SK-N-SH (cell line): Measurements from ENCODE around the gene PXDN. TPM values are rescaled to one million over a fixed set of nuclear protein-coding genes. Genes with fewer than 3 reads are reported as not detected.
A peak's percentile ranks its signal among the peaks of the same experiment; 100 is the strongest.

Source experiments
- CTCF ChIA-PET: fragments of 300-600, 350-600 bp; formaldehyde crosslinking; extraction: SDS; loops from one replicate; lab custom pipeline; 2021; lab: Yijun Ruan, JAX
- POLR2A ChIA-PET: fragments of 350-600 bp; sonication (Branson Sonifier 250); formaldehyde crosslinking; extraction: SDS; loops from one replicate; lab custom pipeline; 2020; ENCODE audit warnings: antibody characterized with exemption, inconsistent platforms; lab: Yijun Ruan, JAX
- DNase-seq: peaks from one replicate; pipeline ENCODE4 v3.0.0; 2012
- H2AFZ ChIP-seq: fragments of 200-600 bp; sonication (generic); 2 replicates; pipeline ENCODE4 v1.8.1; 2016; ENCODE audit warnings: antibody characterized with exemption, mild to moderate bottlenecking, low read depth
- H3F3A ChIP-seq: fragments of 200-600 bp; sonication (generic); replicated peaks from 2 replicates; pipeline ENCODE3; 2016; ENCODE audit warnings: antibody characterized with exemption, mild to moderate bottlenecking; ENCODE audit not compliant: insufficient read depth
- H3K27ac ChIP-seq, 2 experiments: fragments of 200-500 bp in 1 of 2; fragments of 200-600 bp in 1 of 2; sonication (Bioruptor generic) in 1 of 2; sonication (generic), shearing (Covaris generic) in 1 of 2; 2 replicates each; pipeline versions ENCODE4 v1.5.1 to v1.6.1; 2014 to 2016; ENCODE audit warnings: low read depth in 2 of 2, inconsistent platforms in 1 of 2, low read length in 1 of 2, mild to moderate bottlenecking in 1 of 2, mixed read lengths in 1 of 2
- H3K27me3 ChIP-seq: fragments of 200-600 bp; sonication (generic), shearing (Covaris generic); 2 replicates; pipeline ENCODE4 v1.6.1; 2016; ENCODE audit warnings: mixed run types; ENCODE audit not compliant: insufficient read depth
- H3K36me3 ChIP-seq, 2 experiments: fragments of 200-500 bp in 1 of 2; fragments of 200-600 bp in 1 of 2; sonication (Bioruptor generic) in 1 of 2; sonication (generic) in 1 of 2; replicated peaks in 1 of 2; 2 replicates each; pipeline versions ENCODE3 to v1.5.1; 2014 to 2016; ENCODE audit warnings: low read length in 1 of 2, mild to moderate bottlenecking in 1 of 2; ENCODE audit not compliant: insufficient read depth in 2 of 2, control insufficient read depth in 1 of 2
- H3K4me1 ChIP-seq, 2 experiments: fragments of 200-500 bp in 1 of 2; fragments of 200-600 bp in 1 of 2; sonication (Bioruptor generic) in 1 of 2; sonication (generic), shearing (Covaris generic) in 1 of 2; 2 replicates each; pipeline versions ENCODE4 v1.5.1 to v1.6.1; 2014 to 2016; ENCODE audit warnings: low read depth in 1 of 2, low read length in 1 of 2, mixed run types in 1 of 2; ENCODE audit not compliant: insufficient read depth in 2 of 2, control insufficient read depth in 1 of 2
- H3K4me2 ChIP-seq: fragments of 200-600 bp; sonication (generic), shearing (Covaris generic); 2 replicates; pipeline ENCODE4 v1.6.1; 2017; ENCODE audit warnings: mixed run types
- H3K4me3 ChIP-seq, 2 experiments: fragments of 200-500 bp in 1 of 2; fragments of 200-600 bp in 1 of 2; sonication (Bioruptor generic) in 1 of 2; sonication (generic), shearing (Covaris generic) in 1 of 2; 2 replicates each; pipeline versions ENCODE4 v1.5.1 to v1.8.1; 2014 to 2016; ENCODE audit warnings: low read depth in 2 of 2, inconsistent platforms in 1 of 2, low read length in 1 of 2, mild to moderate bottlenecking in 1 of 2, mixed read lengths in 1 of 2, moderate library complexity in 1 of 2
- H3K79me2 ChIP-seq: fragments of 200-600 bp; sonication (generic); 2 replicates; pipeline ENCODE4 v1.8.1; 2017; ENCODE audit warnings: mild to moderate bottlenecking; ENCODE audit not compliant: insufficient read depth
- H3K9ac ChIP-seq: fragments of 200-600 bp; sonication (generic); 2 replicates; pipeline ENCODE4 v1.6.1; 2017; ENCODE audit warnings: mixed run types
- H3K9me2 ChIP-seq: fragments of 200-600 bp; sonication (generic); 2 replicates; pipeline ENCODE4 v1.6.1; 2017; ENCODE audit warnings: mixed run types
- H3K9me3 ChIP-seq: fragments of 200-600 bp; sonication (generic); 2 replicates; pipeline ENCODE4 v1.6.1; 2017; ENCODE audit warnings: mixed run types, mild to moderate bottlenecking, moderate library complexity
- H4K20me1 ChIP-seq: fragments of 200-600 bp; sonication (generic); 2 replicates; pipeline ENCODE4 v1.6.1; 2017; ENCODE audit warnings: mild to moderate bottlenecking, mixed run types; ENCODE audit not compliant: insufficient read depth
- FOSL2 ChIP-seq: IDR thresholded peaks from 2 replicates; pipeline ENCODE4 v1.4.0; 2012; ENCODE audit warnings: low read depth, mild to moderate bottlenecking, moderate library complexity, borderline replicate concordance
- GABPA ChIP-seq: IDR thresholded peaks from 2 replicates; pipeline ENCODE4 v1.4.0; 2012; ENCODE audit warnings: low read depth, mild to moderate bottlenecking
- JUND ChIP-seq: IDR thresholded peaks from 2 replicates; pipeline ENCODE4 v1.4.0; 2012
- MXI1 ChIP-seq: IDR thresholded peaks from 2 replicates; pipeline ENCODE4 v1.6.1; 2012; ENCODE audit warnings: mild to moderate bottlenecking, low read depth, low read length, improper control_type of control experiment
- NFIC ChIP-seq: IDR thresholded peaks from 2 replicates; pipeline ENCODE4 v1.4.0; 2012; ENCODE audit warnings: borderline replicate concordance
- POLR2AphosphoS5 ChIP-seq: IDR thresholded peaks from 2 replicates; pipeline ENCODE4 v1.6.1; 2012; ENCODE audit warnings: low read depth, low read length
- RAD21 ChIP-seq: IDR thresholded peaks from 2 replicates; pipeline ENCODE4 v1.6.1; 2012; ENCODE audit warnings: mild to moderate bottlenecking, low read length
- RCOR1 ChIP-seq: fragments of 150-350 bp; IDR thresholded peaks from 2 replicates; pipeline ENCODE4 v1.6.1; 2017; ENCODE audit warnings: antibody characterized with exemption, low read length
- RFX5 ChIP-seq: IDR thresholded peaks from 2 replicates; pipeline ENCODE4 v1.6.1; 2012; ENCODE audit warnings: mild to moderate bottlenecking, improper control_type of control experiment, low read length
- SMC3 ChIP-seq: IDR thresholded peaks from 2 replicates; pipeline ENCODE4 v1.6.1; 2012; ENCODE audit warnings: low read depth, low read length, improper control_type of control experiment
- WGBS: methylation state at CpG from one replicate; pipeline ENCODE4 v1.1.6; 2017; ENCODE audit warnings: low lambda C conversion rate; 5-methylcytosine and 5-hydroxymethylcytosine counted together
- polyA plus RNA-seq, 3 experiments: library from polyadenylated mRNA; depleted of rRNA; stranded (reverse); fragments of >200 nt; gene quantifications; 2 replicates each; pipeline ENCODE4 v1.2.3, GENCODE V29; 2012
- TF ChIP-seq, protein P1 (sequence below): IDR thresholded peaks from 2 replicates; pipeline ENCODE4; 2012
- TF ChIP-seq, protein P2 (sequence below): IDR thresholded peaks from 2 replicates; pipeline ENCODE4 v1.4.0; 2012; ENCODE audit warnings: low read depth, borderline replicate concordance
- TF ChIP-seq, protein P3 (sequence below): fragments of 150-350 bp; IDR thresholded peaks from 2 replicates; pipeline ENCODE4 v1.6.1; 2016; ENCODE audit warnings: mild to moderate bottlenecking, low read depth, low read length
- TF ChIP-seq, protein P4 (sequence below): IDR thresholded peaks from 2 replicates; pipeline ENCODE4 v1.4.0; 2012; ENCODE audit warnings: low read depth, borderline replicate concordance
- TF ChIP-seq, protein P5 (sequence below): IDR thresholded peaks from 2 replicates; pipeline ENCODE4 v1.6.1; 2012; ENCODE audit warnings: mild to moderate bottlenecking, low read depth, low read length, moderate library complexity
- TF ChIP-seq, protein P6 (sequence below): fragments of 150-350 bp; IDR thresholded peaks from 2 replicates; pipeline ENCODE4 v1.6.1; 2017; ENCODE audit warnings: antibody characterized with exemption, low read length, low read depth, borderline replicate concordance
- TF ChIP-seq, protein P7 (sequence below): IDR thresholded peaks from 2 replicates; pipeline ENCODE4 v1.4.0; 2012; ENCODE audit warnings: low read depth

PXDN gene
- polyA plus RNA-seq, 1 of the 3 experiments (the other 2 are of a cell fraction): 146 TPM

DNA sequence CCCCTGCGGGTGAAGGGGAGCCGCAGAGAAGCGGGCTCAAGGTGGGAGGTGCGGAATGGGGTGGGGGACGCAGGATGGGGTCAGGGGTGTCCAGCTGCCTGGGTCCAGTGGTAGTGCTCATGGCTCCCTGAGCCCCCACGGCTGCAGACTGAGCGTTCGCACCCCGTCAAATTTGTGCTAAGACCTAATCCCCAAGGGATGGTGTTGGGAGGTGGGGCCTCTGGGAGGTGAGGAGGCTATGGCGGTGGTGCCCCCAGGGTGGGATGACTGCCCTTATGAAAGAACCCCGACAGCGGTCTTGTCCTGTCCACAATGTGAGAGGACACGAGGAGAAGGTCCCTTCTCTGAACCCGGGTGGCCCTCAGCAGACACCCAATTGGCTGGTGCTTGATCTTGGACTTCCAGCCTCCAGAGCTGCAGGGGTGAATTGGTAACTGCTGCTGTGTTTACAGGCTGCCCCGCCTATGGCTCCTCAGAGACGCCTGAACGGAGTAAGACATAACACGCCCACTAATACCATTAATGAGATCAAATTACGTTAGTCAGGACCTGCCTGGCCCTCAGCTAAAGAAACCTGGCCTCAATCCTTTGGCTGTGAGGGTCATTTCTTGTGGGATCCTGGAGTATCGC is 42.6 kb downstream of the PXDN start:
- Histone ChIP-seq H2AFZ (no peak overlapping the region), H3K4me3 (no peak overlapping the region), H3K27ac (peak overlapping the region in 1 of 2 experiments; percentile 3; a peak in 1 of 4 replicates), H3F3A (peaks cover 8% of the 10 kb centered on the region), H3K27me3 (no peaks in the 10 kb centered on the region), H4K20me1 (peaks cover 73% of the 10 kb centered on the region), H3K36me3 (no peaks in the 10 kb centered on the region), H3K9me3 (no peaks in the 10 kb centered on the region), H3K4me1 (peaks cover 0 to 53% of the 10 kb centered on the region in 2 experiments; a peak in 3 of 4 replicates), H3K9ac (no peak overlapping the region), H3K79me2 (peaks cover 73% of the 10 kb centered on the region), H3K4me2 (no peak overlapping the region), H3K9me2 (no peaks in the 10 kb centered on the region)
- no peak for DNase-seq
- 88% methylated on average over 20 of the region's 20 CpGs for WGBS
- ChIA-PET CTCF (interaction anchor here (1.0 to 1.3 kb wide), 3 partner anchors 27 to 151 kb away, joined by 3 to 4 read pairs (median 3); no protein-coding TSS in a partner anchor), POLR2A (no interaction called here)
- TF ChIP-seq RCOR1 (no peak), GABPA (no peak), POLR2AphosphoS5 (no peak), JUND (no peak), MXI1 (no peak), RAD21 (no peak)
- TF ChIP-seq, protein P1, sequence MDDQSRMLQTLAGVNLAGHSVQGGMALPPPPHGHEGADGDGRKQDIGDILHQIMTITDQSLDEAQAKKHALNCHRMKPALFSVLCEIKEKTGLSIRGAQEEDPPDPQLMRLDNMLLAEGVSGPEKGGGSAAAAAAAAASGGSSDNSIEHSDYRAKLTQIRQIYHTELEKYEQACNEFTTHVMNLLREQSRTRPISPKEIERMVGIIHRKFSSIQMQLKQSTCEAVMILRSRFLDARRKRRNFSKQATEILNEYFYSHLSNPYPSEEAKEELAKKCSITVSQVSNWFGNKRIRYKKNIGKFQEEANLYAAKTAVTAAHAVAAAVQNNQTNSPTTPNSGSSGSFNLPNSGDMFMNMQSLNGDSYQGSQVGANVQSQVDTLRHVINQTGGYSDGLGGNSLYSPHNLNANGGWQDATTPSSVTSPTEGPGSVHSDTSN: no peak
- TF ChIP-seq, protein P2, sequence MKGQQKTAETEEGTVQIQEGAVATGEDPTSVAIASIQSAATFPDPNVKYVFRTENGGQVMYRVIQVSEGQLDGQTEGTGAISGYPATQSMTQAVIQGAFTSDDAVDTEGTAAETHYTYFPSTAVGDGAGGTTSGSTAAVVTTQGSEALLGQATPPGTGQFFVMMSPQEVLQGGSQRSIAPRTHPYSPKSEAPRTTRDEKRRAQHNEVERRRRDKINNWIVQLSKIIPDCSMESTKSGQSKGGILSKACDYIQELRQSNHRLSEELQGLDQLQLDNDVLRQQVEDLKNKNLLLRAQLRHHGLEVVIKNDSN: no peak

DNA sequence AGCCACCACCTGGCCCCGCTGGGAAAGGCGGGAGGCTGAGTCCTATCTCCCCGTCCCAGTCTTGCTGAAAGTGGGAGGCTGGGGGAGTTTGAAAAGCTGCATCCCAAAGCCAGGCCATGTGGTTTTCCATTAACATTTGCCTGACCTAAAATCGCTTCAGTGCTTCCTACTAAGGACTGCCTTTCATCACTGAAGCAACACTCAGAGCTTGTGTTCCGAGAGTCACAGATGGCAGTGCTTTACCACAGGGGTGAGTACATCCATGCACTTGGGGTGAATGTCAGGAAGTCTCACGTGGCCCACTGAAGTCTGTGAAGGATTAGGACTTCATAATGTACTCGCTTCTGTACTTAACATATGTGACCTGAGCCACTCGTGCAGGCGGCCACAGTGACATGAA is 43.3 kb downstream of the PXDN start:
- Histone ChIP-seq H2AFZ (no peak overlapping the region), H3K9me3 (no peaks in the 10 kb centered on the region), H3K9me2 (no peaks in the 10 kb centered on the region), H3K4me1 (peaks cover 0 to 48% of the 10 kb centered on the region in 2 experiments; a peak in 3 of 4 replicates), H3K79me2 (peaks cover 77% of the 10 kb centered on the region), H3K9ac (no peak overlapping the region), H3K36me3 (no peaks in the 10 kb centered on the region), H3K4me3 (no peak overlapping the region), H3F3A (peaks cover 8% of the 10 kb centered on the region), H3K27me3 (no peaks in the 10 kb centered on the region), H3K4me2 (no peak overlapping the region), H3K27ac (peak overlapping the region in 1 of 2 experiments; percentile 17; a peak in 1 of 4 replicates), H4K20me1 (peaks cover 72% of the 10 kb centered on the region)
- no peak for DNase-seq
- POLR2A ChIA-PET: no interaction called here
- WGBS: 83% methylated on average over 9 of the region's 9 CpGs
- CTCF ChIA-PET: interaction anchor here (1.1 to 1.2 kb wide), 2 partner anchors 10 to 150 kb away, joined by 4 to 7 read pairs; no protein-coding TSS in a partner anchor
- TF ChIP-seq, protein P3, sequence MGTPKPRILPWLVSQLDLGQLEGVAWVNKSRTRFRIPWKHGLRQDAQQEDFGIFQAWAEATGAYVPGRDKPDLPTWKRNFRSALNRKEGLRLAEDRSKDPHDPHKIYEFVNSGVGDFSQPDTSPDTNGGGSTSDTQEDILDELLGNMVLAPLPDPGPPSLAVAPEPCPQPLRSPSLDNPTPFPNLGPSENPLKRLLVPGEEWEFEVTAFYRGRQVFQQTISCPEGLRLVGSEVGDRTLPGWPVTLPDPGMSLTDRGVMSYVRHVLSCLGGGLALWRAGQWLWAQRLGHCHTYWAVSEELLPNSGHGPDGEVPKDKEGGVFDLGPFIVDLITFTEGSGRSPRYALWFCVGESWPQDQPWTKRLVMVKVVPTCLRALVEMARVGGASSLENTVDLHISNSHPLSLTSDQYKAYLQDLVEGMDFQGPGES: no peak
- TF ChIP-seq POLR2AphosphoS5 (no peak), FOSL2 (no peak), RFX5 (no peak), GABPA (no peak), NFIC (no peak), SMC3 (no peak)
- TF ChIP-seq, protein P4, sequence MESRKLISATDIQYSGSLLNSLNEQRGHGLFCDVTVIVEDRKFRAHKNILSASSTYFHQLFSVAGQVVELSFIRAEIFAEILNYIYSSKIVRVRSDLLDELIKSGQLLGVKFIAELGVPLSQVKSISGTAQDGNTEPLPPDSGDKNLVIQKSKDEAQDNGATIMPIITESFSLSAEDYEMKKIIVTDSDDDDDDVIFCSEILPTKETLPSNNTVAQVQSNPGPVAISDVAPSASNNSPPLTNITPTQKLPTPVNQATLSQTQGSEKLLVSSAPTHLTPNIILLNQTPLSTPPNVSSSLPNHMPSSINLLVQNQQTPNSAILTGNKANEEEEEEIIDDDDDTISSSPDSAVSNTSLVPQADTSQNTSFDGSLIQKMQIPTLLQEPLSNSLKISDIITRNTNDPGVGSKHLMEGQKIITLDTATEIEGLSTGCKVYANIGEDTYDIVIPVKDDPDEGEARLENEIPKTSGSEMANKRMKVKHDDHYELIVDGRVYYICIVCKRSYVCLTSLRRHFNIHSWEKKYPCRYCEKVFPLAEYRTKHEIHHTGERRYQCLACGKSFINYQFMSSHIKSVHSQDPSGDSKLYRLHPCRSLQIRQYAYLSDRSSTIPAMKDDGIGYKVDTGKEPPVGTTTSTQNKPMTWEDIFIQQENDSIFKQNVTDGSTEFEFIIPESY: no peak
- TF ChIP-seq, protein P5, sequence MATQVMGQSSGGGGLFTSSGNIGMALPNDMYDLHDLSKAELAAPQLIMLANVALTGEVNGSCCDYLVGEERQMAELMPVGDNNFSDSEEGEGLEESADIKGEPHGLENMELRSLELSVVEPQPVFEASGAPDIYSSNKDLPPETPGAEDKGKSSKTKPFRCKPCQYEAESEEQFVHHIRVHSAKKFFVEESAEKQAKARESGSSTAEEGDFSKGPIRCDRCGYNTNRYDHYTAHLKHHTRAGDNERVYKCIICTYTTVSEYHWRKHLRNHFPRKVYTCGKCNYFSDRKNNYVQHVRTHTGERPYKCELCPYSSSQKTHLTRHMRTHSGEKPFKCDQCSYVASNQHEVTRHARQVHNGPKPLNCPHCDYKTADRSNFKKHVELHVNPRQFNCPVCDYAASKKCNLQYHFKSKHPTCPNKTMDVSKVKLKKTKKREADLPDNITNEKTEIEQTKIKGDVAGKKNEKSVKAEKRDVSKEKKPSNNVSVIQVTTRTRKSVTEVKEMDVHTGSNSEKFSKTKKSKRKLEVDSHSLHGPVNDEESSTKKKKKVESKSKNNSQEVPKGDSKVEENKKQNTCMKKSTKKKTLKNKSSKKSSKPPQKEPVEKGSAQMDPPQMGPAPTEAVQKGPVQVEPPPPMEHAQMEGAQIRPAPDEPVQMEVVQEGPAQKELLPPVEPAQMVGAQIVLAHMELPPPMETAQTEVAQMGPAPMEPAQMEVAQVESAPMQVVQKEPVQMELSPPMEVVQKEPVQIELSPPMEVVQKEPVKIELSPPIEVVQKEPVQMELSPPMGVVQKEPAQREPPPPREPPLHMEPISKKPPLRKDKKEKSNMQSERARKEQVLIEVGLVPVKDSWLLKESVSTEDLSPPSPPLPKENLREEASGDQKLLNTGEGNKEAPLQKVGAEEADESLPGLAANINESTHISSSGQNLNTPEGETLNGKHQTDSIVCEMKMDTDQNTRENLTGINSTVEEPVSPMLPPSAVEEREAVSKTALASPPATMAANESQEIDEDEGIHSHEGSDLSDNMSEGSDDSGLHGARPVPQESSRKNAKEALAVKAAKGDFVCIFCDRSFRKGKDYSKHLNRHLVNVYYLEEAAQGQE: no peak
- TF ChIP-seq, protein P6, sequence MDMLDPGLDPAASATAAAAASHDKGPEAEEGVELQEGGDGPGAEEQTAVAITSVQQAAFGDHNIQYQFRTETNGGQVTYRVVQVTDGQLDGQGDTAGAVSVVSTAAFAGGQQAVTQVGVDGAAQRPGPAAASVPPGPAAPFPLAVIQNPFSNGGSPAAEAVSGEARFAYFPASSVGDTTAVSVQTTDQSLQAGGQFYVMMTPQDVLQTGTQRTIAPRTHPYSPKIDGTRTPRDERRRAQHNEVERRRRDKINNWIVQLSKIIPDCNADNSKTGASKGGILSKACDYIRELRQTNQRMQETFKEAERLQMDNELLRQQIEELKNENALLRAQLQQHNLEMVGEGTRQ: no peak
- TF ChIP-seq, protein P7, sequence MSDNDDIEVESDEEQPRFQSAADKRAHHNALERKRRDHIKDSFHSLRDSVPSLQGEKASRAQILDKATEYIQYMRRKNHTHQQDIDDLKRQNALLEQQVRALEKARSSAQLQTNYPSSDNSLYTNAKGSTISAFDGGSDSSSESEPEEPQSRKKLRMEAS: no peak
